ENCODE results near the gene NHP2.

Gene NHP2

DNA sequence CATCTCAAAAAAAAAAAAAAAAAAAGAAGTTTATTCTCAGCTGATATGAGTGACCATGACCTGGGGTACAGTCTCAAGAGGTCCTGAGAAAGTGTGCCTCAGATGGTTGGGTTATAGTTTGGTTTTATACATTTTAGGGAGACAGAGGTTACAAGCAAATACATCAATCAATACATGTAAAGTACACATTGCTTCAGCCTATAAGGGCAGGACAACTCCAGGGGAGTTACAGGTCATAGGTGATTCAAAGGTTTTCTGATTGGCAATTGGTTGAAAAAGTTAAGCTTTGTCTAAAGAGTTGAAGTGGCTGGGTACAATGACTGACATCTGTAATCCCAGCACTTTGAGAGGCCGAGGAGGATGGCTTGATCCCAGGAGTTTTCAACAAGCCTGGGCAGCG is 35.7 kb upstream of the NHP2 start:
- DNase-seq (ENCODE audit: low read depth): no peak
- TF ChIP-seq, protein P1, sequence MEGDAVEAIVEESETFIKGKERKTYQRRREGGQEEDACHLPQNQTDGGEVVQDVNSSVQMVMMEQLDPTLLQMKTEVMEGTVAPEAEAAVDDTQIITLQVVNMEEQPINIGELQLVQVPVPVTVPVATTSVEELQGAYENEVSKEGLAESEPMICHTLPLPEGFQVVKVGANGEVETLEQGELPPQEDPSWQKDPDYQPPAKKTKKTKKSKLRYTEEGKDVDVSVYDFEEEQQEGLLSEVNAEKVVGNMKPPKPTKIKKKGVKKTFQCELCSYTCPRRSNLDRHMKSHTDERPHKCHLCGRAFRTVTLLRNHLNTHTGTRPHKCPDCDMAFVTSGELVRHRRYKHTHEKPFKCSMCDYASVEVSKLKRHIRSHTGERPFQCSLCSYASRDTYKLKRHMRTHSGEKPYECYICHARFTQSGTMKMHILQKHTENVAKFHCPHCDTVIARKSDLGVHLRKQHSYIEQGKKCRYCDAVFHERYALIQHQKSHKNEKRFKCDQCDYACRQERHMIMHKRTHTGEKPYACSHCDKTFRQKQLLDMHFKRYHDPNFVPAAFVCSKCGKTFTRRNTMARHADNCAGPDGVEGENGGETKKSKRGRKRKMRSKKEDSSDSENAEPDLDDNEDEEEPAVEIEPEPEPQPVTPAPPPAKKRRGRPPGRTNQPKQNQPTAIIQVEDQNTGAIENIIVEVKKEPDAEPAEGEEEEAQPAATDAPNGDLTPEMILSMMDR (conservative IDR thresholded peaks at IDR 0.05; ENCODE audit: low read depth, low read length): no peak
- no peak overlapping the region for H3K4me3 ChIP-seq (ENCODE audit: low read depth, low read length)

DNA sequence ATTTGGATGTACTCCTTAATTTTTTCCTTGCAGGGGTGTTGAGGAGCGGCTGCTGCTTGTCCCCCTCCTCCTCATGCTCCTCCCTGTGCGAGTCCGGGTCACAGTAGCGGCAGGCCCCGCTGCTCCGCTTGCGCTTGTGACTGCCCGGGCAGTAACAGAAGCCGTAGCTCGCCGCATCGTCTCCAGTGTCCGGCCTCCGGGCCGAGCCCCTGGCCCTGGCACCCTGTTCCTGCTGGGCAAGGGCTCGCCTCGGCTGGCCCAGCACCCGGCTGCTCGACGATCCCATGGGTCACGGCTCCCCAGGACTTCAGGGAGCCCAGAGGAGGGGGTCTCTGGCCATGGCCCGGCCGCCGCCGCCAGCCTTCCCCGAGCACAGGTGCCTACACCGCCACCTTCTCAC is 33.3 kb upstream of the NHP2 start, which contains the start of gene GMCL2:
Gene GMCL2, minus strand, starts transcription at position 358 of the 400 bp plus-strand sequence. Its CDS starts 72 bp downstream, at position 286.
- TF ChIP-seq, protein P1 (conservative IDR thresholded peaks at IDR 0.05; ENCODE audit: low read depth, low read length): no peak
- H3K4me3 ChIP-seq (ENCODE audit: low read depth, low read length): no peak within 1 kb of the TSS
- no peak for DNase-seq (ENCODE audit: low read depth)

DNA sequence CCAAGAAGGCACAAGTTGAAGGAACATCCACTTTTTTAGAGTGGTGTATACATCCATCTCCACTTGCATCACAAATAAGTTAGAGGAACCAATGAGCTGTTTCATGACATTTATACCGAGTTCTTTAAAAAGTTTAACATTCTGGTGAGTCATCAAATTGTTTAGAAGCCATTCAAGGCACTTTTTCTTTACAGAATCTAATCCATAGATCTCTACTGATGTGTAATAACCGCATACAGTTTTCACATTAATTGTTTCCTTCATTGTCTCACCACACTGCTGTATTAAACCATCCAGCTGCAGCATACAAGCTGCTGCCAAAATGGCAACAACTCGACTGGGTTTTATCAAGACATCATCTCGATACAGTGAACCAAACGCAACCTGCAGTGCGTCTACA is 32.7 kb upstream of the NHP2 start:
- TF ChIP-seq, protein P1 (conservative IDR thresholded peaks at IDR 0.05; ENCODE audit: low read depth, low read length): no peak
- DNase-seq (ENCODE audit: low read depth): no peak

DNA sequence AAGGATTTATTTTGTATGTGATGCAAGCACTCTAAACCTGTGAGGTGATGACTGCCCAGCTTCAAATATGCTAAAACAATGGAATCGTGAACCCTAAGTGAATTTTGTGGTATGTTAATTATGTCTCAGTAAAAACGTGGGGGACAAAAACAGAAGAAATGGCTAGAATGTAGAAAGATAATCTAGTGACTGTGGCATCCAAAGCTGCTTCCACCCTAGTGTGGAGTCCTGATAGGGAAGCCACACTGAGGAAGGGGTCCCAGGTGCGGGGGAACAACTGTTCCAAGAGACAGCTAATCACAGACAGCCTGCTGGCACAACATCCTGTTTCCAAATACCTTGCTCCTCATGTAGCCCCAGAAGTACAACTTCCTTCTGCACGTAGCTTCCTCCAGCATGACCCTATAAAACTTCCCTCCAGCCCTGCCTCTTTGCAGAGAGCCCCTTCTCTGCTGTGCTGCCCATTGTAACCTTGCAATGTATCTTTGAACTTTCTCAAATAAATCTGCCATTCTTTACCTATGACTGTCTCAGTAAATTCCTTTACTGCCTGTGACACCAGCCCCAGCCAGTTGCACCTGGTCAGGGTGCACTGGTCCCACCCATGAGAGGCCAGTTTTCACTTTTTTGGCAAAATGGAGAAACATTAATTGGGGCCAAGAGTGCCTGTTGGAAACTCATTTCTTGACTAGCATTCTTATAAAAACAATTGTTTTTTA is 28.6 kb upstream of the NHP2 start:
- no peak for DNase-seq (ENCODE audit: low read depth)
- H3K4me3 ChIP-seq (ENCODE audit: low read depth, low read length): no peak overlapping the region
- TF ChIP-seq, protein P1 (conservative IDR thresholded peaks at IDR 0.05; ENCODE audit: low read depth, low read length): no peak

More for the DNA sequence above, 32.7 kb upstream of the NHP2 start:
- H3K4me3 ChIP-seq (ENCODE audit: low read depth, low read length): no peak overlapping the region

DNA sequence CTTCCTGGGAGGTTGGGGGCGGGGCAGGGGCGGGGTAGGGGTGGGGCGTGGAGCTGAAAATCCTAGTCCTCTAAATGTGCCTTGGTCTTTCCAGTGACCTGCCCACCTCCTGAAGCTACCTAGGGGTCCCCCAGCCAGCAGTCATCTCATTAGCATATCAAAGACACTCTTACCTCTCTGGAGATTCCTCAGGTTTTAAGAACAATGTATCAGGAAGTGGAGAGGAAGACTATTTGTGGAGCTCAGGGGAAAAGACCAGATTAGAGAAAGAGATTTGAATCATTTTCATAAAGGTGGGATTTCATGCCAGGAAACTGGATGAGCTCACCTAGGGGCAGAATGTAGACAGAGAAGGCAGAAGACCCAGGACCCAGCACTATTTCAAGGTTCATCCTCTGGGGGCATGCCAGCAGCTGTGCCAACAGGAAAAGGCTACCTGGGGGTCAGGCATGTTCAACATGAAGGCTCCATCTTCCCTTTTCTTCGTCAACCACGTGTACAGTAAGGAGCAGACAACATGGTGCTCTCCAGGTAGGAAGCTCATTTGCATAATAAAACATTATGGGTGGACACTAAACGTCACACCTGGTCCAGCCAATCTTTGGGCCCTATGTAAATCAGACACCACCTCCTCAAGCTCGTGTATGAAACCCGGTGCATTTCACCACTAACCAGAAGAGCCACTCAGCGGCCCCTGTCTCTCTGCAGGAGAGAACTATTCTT is 26.6 kb upstream of the NHP2 start:
- DNase-seq (ENCODE audit: low read depth): no peak
- H3K4me3 ChIP-seq (ENCODE audit: low read depth, low read length): no peak overlapping the region
- TF ChIP-seq, protein P1 (conservative IDR thresholded peaks at IDR 0.05; ENCODE audit: low read depth, low read length): no peak

DNA sequence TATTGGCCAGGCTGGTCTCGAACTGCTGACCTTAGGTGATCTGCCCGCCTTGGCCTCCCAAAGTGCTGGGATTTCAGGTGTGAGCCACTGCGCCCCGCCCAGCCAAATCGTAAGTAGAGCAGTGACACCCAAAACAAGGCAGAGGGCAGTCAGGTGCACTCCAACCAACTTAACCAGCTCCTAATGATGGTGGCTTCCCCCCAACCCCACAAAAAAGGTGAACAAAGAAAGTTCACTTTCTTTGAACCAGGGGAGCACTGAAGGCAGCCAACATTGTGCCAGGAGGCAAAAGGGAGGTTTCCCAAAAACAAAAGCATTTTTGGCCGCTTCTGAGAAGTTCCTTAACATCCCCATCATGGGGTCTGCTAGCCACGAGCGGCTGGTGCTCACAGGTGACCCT is 23.9 kb upstream of the NHP2 start:
- no peak for DNase-seq (ENCODE audit: low read depth)
- no peak overlapping the region for H3K4me3 ChIP-seq (ENCODE audit: low read depth, low read length)
- TF ChIP-seq, protein P1 (conservative IDR thresholded peaks at IDR 0.05; ENCODE audit: low read depth, low read length): no peak

Measured in choroid plexus epithelial cell (primary cell).